ENCODE data around the gene CALHM2.

DNA sequence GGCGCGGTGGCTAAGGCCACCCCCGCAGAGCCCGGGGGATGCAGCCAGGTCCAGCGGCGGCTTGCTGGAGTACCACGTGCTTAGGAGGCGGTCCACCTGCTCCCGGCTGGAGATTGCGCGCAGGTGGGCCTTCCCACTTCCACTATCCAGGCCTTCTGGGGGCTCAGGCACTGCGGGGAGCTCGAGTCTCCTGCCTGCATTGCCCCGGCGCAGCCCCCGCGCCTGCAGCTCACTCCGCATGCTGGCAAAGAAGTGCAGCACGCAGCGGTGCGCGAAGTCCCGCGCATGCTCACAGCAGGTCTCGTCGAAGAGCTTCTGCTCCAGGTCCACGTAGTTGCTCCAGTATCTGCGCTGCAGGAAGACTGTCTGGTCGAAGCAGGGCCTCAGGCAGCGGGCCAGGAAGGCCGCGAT lies 21.1 kb upstream of the CALHM2 start:
- TF ChIP-seq, protein P1, sequence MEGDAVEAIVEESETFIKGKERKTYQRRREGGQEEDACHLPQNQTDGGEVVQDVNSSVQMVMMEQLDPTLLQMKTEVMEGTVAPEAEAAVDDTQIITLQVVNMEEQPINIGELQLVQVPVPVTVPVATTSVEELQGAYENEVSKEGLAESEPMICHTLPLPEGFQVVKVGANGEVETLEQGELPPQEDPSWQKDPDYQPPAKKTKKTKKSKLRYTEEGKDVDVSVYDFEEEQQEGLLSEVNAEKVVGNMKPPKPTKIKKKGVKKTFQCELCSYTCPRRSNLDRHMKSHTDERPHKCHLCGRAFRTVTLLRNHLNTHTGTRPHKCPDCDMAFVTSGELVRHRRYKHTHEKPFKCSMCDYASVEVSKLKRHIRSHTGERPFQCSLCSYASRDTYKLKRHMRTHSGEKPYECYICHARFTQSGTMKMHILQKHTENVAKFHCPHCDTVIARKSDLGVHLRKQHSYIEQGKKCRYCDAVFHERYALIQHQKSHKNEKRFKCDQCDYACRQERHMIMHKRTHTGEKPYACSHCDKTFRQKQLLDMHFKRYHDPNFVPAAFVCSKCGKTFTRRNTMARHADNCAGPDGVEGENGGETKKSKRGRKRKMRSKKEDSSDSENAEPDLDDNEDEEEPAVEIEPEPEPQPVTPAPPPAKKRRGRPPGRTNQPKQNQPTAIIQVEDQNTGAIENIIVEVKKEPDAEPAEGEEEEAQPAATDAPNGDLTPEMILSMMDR (IDR thresholded peaks at IDR 0.05): no peak
- TF ChIP-seq EZH2 (IDR thresholded peaks at IDR 0.05; ENCODE audit: borderline replicate concordance, insufficient read depth, low read depth, low read length, poor library complexity, severe bottlenecking): no peak

Measured in B cell (primary cell).